Femur (tissue), 1 donor: ENCODE data around the gene LDB3.
"Not testable (repeated sequence)": the region's sequence is repeated elsewhere in the genome, so short reads cannot be mapped to it uniquely, and the experiment has no call there.

Experiments
- DNase-seq: peaks from one replicate; pipeline ENCODE4 v3.0.0-alpha.2; 2017

The LDB3 gene, protein sequence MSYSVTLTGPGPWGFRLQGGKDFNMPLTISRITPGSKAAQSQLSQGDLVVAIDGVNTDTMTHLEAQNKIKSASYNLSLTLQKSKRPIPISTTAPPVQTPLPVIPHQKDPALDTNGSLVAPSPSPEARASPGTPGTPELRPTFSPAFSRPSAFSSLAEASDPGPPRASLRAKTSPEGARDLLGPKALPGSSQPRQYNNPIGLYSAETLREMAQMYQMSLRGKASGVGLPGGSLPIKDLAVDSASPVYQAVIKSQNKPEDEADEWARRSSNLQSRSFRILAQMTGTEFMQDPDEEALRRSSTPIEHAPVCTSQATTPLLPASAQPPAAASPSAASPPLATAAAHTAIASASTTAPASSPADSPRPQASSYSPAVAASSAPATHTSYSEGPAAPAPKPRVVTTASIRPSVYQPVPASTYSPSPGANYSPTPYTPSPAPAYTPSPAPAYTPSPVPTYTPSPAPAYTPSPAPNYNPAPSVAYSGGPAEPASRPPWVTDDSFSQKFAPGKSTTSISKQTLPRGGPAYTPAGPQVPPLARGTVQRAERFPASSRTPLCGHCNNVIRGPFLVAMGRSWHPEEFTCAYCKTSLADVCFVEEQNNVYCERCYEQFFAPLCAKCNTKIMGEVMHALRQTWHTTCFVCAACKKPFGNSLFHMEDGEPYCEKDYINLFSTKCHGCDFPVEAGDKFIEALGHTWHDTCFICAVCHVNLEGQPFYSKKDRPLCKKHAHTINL

GRCh38 chr10:86668297-86669165 lies at the start of gene LDB3:
LDB3 (plus strand) TSS chr10:86668511; CDS start chr10:86668692, 181 bp downstream.
- DNase-seq, result peak; percentile 74

DNA sequence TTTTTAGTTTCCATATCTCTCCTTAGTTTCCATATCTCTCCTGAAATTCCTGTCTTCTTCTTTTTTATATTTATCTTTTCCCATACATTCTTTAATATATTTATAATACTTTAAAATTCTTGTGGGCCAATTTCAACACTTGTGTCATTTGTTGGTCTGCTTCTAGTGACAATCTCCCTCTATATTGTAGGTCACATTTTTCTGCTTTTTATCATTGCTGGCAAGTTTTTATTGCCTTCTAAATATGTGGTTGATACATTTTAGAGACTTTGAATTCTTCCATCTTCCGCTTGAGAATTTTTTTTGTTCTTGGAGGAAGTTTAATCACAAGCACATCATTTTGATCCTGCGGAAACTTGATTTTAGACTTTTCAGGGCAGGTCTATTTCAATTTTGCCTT lies 40.0 kb upstream of the LDB3 start:
- no peak for DNase-seq

- DNase-seq, result no peak
Observed at GRCh38 chr10:86630079-86630478, 38.2 kb upstream of the LDB3 start.

- DNase-seq, result no peak
Observed at GRCh38 chr10:86632009-86632800, 36.1 kb upstream of the LDB3 start.

GRCh38 chr10:86632951-86633350 lies 35.4 kb upstream of the LDB3 start:
- DNase-seq, result no peak

DNA sequence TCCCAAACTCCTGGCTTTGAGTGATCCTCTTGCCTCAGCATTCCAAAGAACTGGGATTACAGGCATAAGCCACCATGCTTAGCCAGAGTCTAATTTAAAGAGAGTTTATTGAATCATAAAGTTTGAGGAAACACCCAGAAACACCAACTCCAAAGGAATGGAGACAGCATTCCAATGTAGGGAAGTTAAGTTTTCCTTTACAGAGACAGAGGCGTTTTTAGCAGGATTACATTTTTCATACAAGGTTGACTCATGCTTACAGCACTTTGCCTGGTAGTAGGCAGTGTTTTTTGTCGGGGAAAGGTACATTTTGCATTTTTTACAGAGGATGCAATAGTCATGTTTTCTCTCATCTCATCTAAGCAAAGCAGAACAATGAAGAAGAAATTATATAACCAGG lies 32.9 kb upstream of the LDB3 start:
- DNase-seq, result no peak

DNA sequence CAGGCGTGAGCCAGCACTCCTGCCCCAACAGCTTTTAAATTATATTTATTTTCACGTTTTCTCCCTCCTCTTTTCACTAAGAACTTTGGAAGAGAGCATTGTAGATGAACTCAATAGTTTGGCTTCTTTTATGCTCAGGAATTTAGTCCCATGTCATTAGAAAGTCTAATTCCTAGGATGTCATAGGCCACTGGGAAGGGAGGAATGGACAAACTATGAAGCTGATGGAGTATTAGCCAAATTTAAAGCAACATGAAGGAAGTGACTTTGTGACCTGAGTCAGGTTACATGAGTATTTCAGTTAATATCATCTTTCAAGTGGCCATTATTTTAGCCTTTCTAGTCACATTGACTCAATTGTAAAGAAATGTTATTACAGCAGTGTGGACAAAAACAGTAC lies 32.0 kb upstream of the LDB3 start:
- DNase-seq, result no peak

GRCh38 chr10:86642021-86642420 lies 26.3 kb upstream of the LDB3 start:
- DNase-seq, result no peak

DNA sequence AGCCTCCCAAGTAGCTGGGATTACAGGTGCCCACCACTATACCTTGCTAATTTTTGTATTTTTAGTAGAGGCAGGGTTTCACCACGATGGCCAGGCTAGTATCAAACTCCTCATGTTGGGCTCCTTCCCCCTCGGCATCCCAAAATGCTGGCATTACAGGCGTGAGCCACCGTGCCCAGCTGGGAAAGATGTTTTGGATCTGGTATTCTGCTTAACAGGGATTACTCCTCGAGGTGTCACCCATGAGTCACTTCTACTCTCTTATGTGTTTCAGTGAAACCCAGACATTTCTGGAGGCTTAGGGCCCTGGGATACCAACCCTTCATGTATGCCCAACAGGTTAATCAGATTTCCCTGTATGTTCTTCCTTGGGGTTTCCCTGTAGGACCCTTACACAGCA lies 25.8 kb upstream of the LDB3 start:
- no peak for DNase-seq

GRCh38 chr10:86644152-86644793 lies 24.0 kb upstream of the LDB3 start:
- no peak for DNase-seq

- no peak for DNase-seq
Observed at GRCh38 chr10:86644794-86645445, 23.4 kb upstream of the LDB3 start.

- DNase-seq, result not testable (repeated sequence)
Observed at GRCh38 chr10:86645621-86646165, 22.6 kb upstream of the LDB3 start.

GRCh38 chr10:86646532-86646931 lies 21.8 kb upstream of the LDB3 start:
- DNase-seq, result no peak

- DNase-seq, result no peak
Observed at GRCh38 chr10:86646933-86647332, 21.4 kb upstream of the LDB3 start.

DNA sequence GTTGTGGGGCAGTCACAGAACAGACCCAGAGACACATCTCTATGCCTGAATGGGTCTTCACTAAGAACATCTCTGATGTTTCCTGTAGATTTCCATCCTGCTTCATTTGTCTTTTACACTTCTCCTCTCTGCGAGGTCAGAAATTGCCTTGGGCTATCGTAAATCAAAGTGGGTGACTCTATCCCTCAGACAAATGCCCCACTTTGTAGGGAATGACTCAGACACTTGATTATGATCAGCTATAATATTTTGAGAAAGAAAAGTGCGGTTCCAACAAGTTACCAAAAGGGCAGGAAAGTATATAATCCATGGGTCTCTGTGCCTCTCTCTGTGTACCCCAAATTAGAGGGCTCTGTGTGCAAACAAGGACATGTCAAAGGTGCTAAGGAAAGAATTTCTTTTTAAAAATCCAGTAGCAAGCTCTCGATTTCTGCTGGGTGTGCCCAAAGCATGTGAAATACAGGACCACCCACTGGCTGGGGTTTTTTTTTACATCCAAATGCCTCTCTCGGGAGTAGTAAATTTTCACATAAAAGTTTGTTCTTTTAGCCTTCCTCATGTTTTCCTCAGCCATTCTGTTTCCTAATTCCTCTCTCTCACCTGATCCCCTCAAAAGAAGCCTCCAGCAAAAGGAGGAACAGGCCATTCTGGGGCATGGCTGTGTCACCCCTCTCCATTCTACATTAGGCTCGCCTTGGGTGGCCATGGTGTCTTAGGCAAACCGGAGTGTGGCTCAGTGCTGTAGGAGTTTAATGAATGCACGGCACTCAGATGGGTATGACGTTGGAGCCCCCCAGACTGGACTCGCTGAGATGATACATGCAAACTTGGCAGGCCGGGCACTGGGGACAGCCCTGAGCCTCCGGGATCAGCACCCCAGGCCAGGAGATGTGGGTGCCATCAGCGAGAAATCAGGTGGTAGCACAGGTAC lies 20.3 kb upstream of the LDB3 start:
- no peak for DNase-seq

GRCh38 chr10:86648704-86649427 lies 19.4 kb upstream of the LDB3 start:
- DNase-seq, result peak; percentile 81

- DNase-seq, result no peak
Observed at GRCh38 chr10:86649471-86650150, 18.7 kb upstream of the LDB3 start.

DNA sequence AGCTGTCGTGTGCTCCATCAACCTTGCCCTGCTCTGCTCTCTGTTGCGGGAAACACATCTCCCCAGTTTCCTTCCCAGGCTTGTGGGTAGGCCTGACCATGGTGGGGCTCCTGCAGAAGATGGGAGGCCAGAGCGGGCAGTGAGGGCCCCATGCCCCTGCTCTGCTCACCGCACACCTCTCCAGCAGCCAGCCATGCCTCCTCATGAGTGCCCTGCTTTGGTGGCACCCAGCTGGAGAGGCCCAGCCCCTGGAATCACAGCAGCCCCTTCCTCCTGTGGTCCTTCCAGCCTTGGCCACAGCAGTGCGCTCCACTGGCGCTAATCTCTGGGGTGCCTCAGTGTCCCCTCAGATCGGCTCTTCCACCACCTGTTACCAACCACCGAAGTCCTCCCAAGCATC lies 18.2 kb upstream of the LDB3 start:
- no peak for DNase-seq
